GM06990 (cell line): Measurements from ENCODE around the gene ANKS6.

ENCODE experiments used
- DNase-seq: peaks from one replicate; pipeline ENCODE4 v3.0.0-alpha.2; 2011; ENCODE audit not compliant: insufficient read length; ENCODE audit errors: extremely low read depth
- H3K27me3 ChIP-seq: replicated peaks from 2 replicates; pipeline ENCODE4 v1.6.0; 2011; ENCODE audit warnings: low read length; ENCODE audit not compliant: control insufficient read depth, insufficient read depth
- H3K36me3 ChIP-seq: 2 replicates; pipeline ENCODE4 v1.5.1; 2011; ENCODE audit warnings: low read length; ENCODE audit not compliant: control insufficient read depth, insufficient read depth
- H3K4me3 ChIP-seq: replicated peaks from 2 replicates; pipeline ENCODE4 v1.5.1; 2011; ENCODE audit warnings: low read depth, mild to moderate bottlenecking, control low read depth, low read length
- TF ChIP-seq, protein P1 (sequence below): IDR thresholded peaks from 2 replicates; pipeline ENCODE4 v1.5.1; 2011; ENCODE audit warnings: low read length, control low read depth, mild to moderate bottlenecking, inconsistent platforms; ENCODE audit not compliant: insufficient read depth, poor library complexity, severe bottlenecking

The ANKS6 gene

GRCh38 chr9:98751210-98751609 lies 45.1 kb downstream of the ANKS6 start:
- Histone ChIP-seq H3K36me3 (no peaks in the 10 kb centered on the region), H3K4me3 (no peak overlapping the region), H3K27me3 (no peaks in the 10 kb centered on the region)
- DNase-seq: no peak
- TF ChIP-seq, protein P1, sequence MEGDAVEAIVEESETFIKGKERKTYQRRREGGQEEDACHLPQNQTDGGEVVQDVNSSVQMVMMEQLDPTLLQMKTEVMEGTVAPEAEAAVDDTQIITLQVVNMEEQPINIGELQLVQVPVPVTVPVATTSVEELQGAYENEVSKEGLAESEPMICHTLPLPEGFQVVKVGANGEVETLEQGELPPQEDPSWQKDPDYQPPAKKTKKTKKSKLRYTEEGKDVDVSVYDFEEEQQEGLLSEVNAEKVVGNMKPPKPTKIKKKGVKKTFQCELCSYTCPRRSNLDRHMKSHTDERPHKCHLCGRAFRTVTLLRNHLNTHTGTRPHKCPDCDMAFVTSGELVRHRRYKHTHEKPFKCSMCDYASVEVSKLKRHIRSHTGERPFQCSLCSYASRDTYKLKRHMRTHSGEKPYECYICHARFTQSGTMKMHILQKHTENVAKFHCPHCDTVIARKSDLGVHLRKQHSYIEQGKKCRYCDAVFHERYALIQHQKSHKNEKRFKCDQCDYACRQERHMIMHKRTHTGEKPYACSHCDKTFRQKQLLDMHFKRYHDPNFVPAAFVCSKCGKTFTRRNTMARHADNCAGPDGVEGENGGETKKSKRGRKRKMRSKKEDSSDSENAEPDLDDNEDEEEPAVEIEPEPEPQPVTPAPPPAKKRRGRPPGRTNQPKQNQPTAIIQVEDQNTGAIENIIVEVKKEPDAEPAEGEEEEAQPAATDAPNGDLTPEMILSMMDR: no peak

- H3K27me3 ChIP-seq: no peaks in the 10 kb centered on the region
- H3K4me3 ChIP-seq: no peak overlapping the region
- DNase-seq: no peak
- TF ChIP-seq, protein P1: no peak
- no peaks in the 10 kb centered on the region for H3K36me3 ChIP-seq
Measured at GRCh38 chr9:98750364-98751060, 45.8 kb downstream of the ANKS6 start.

DNA sequence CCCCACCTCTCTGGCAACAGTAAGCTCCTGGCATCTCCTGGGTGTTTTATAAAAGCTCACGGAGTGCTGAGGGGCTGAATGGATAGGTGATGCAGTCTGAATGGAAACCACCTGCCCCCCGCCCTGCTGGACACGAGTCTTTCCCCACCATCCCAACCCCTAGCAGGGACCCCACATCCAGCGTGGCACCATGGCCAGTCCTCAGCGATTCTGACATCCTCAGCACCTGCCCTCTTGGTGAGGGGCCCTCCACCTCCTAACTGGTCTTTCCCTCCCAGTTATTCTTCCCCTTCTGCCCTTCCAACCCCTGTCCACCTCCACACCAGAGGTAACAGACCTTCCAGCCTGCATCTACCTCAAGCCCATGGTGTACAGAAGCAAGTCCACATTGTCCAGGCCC lies 48.9 kb downstream of the ANKS6 start:
- H3K27me3 ChIP-seq: no peaks in the 10 kb centered on the region
- H3K36me3 ChIP-seq: no peaks in the 10 kb centered on the region
- no peak overlapping the region for H3K4me3 ChIP-seq
- TF ChIP-seq, protein P1: no peak
- DNase-seq: no peak

GRCh38 chr9:98745470-98745869 lies 50.9 kb downstream of the ANKS6 start:
- no peak for DNase-seq
- TF ChIP-seq, protein P1: no peak
- Histone ChIP-seq H3K4me3 (no peak overlapping the region), H3K36me3 (no peaks in the 10 kb centered on the region), H3K27me3 (no peaks in the 10 kb centered on the region)

DNA sequence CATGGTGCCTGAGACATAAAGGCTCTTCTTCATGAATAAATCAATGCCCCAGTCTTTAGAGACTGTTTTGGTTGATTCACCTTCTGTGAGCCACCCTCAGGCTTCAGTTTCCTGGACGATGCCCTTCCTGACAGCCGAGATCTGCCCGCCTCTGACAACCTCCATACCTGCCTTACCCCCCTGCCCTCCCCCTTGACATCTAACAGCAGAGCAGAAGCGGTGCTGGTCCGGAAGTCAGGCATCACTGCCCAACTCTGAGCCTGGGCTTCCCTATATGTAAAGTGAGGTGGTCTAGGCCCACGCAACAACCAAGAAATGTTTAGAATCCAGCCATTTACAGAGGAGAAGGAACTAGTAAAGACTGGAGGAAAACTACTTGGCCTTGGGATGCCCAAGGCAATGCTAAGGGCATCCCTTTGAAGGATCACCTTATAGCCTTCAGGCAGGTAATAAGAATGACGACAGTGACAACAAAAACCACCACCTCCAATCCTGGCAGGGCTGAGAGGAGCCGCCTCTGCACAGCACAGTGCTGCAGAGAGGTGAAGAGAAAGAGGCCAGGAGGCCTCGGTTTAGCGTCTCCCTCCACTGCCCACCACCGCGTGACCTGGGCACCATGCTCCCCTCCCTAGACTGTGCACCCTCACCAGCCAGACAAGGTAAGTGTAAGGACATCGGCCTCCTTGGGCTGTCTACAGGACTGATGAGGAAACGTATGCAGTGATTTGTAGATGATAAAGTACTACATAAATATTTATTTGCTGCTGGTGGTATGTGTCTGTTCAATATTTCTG lies 52.3 kb downstream of the ANKS6 start:
- DNase-seq: no peak
- Histone ChIP-seq H3K4me3 (no peak overlapping the region), H3K27me3 (no peaks in the 10 kb centered on the region), H3K36me3 (no peaks in the 10 kb centered on the region)
- TF ChIP-seq, protein P1: no peak

DNA sequence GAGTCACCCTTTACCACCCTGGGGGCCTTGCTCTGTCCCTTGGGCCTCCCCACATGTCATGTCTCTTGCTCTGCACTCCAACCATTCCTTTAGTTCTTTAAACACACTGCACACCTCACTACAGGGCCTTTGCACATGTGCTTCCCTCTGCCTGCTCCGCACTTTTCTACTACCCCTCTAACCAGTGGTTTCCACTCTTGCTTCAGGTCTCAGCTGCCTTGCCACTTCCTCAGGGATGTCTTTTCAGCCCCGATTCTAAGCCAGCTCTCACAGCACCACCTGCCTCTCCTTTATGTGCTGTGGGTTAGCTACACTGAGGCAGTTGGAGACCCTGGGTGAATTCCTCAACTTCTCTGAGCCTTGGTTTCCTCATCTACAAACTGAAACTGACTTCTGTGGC lies 53.0 kb downstream of the ANKS6 start:
- Histone ChIP-seq H3K36me3 (no peaks in the 10 kb centered on the region), H3K4me3 (no peak overlapping the region), H3K27me3 (no peaks in the 10 kb centered on the region)
- no peak for DNase-seq
- TF ChIP-seq, protein P1: no peak
